Upper lobe of left lung (tissue), 6 donors: Measurements from ENCODE around the gene CDC45. TPM values are rescaled to one million over a fixed set of nuclear protein-coding genes. Genes with fewer than 3 reads are reported as not detected.

Experiments used
- ATAC-seq, 2 donors: fragments of 200-7000 bp; cut with Tn5 transposase; one replicate each; pipeline ENCODE4 v1.9.1; 2022; ENCODE audit warnings: mild to moderate bottlenecking in 2 of 2, moderate library complexity in 2 of 2; ENCODE audit not compliant: low FRiP score in 2 of 2
- DNase-seq, 2 donors: peaks; one replicate each; pipeline ENCODE4 v3.0.0-alpha.2; 2019 to 2020
- H3K27ac ChIP-seq, 4 donors: fragments of 200-600 bp; sonication (generic); one replicate each; pipeline ENCODE4 v1.5.1; 2016 to 2019
- H3K27me3 ChIP-seq, 4 donors: fragments of 200-600 bp; sonication (generic); one replicate each; pipeline ENCODE4 v1.5.1; 2017 to 2019
- H3K36me3 ChIP-seq, 4 donors: fragments of 200-600 bp; sonication (generic); one replicate each; pipeline ENCODE4 v1.5.1; 2016 to 2019
- H3K4me1 ChIP-seq, 4 donors: fragments of 200-600 bp; sonication (generic); one replicate each; pipeline ENCODE4 v1.5.1; 2018 to 2019
- H3K4me3 ChIP-seq, 4 donors: fragments of 200-600 bp; sonication (generic); one replicate each; pipeline ENCODE4 v1.5.1; 2017 to 2019; ENCODE audit warnings: mild to moderate bottlenecking in 2 of 4, moderate library complexity in 1 of 4
- H3K9me3 ChIP-seq, 4 donors: fragments of 200-600 bp; sonication (generic); one replicate each; pipeline ENCODE4 v1.5.1; 2018 to 2019
- EP300 ChIP-seq, 4 donors: sonication (generic); formaldehyde crosslinking; IDR thresholded peaks; one replicate each; pipeline ENCODE4 v1.5.1; 2017; ENCODE audit warnings: antibody characterized with exemption in 4 of 4, control low read depth in 2 of 4
- POLR2A ChIP-seq, 4 donors: fragments of 450-650 bp; IDR thresholded peaks; one replicate each; pipeline ENCODE4 v1.5.1; 2016 to 2017; ENCODE audit warnings: antibody characterized with exemption in 4 of 4, mild to moderate bottlenecking in 2 of 4
- POLR2AphosphoS5 ChIP-seq, 2 donors: sonication (generic); formaldehyde crosslinking; IDR thresholded peaks; one replicate each; pipeline ENCODE4 v1.5.1; 2017; ENCODE audit warnings: antibody characterized with exemption in 2 of 2
- WGBS, 2 donors: methylation state at CpG; one replicate each; pipeline ENCODE4 v1.1.5; 2017 to 2018; 5-methylcytosine and 5-hydroxymethylcytosine counted together
- total RNA-seq, 6 donors: library from RNA; depleted of rRNA in 4 of 6; stranded (reverse); fragments of >200 nt in 4 of 6; gene quantifications; one replicate each; pipeline versions ENCODE4 v1.1.0 to v1.2.1, GENCODE V29; 2016 to 2021
- TF ChIP-seq, protein P1 (sequence below), 6 experiments: fragments of 450-650 bp in 4 of 6; fragments of 200-600 bp in 2 of 6; sonication (generic) in 2 of 6; IDR thresholded peaks; one replicate each; pipeline ENCODE4 v1.5.1; 2016 to 2019; ENCODE audit warnings: antibody characterized with exemption in 6 of 6
- donor health status: DM: no; HTN: no; CAD: no; lungs with moderate emphysema.
- donor health status: DM: no; HTN: yes; CAD: no; lungs with severe emphysema.

CDC45 gene
- total RNA-seq, 6 donors from 2014 or later: 0.44 to 3.2 (median 1.8) TPM; not detected in 1

DNA sequence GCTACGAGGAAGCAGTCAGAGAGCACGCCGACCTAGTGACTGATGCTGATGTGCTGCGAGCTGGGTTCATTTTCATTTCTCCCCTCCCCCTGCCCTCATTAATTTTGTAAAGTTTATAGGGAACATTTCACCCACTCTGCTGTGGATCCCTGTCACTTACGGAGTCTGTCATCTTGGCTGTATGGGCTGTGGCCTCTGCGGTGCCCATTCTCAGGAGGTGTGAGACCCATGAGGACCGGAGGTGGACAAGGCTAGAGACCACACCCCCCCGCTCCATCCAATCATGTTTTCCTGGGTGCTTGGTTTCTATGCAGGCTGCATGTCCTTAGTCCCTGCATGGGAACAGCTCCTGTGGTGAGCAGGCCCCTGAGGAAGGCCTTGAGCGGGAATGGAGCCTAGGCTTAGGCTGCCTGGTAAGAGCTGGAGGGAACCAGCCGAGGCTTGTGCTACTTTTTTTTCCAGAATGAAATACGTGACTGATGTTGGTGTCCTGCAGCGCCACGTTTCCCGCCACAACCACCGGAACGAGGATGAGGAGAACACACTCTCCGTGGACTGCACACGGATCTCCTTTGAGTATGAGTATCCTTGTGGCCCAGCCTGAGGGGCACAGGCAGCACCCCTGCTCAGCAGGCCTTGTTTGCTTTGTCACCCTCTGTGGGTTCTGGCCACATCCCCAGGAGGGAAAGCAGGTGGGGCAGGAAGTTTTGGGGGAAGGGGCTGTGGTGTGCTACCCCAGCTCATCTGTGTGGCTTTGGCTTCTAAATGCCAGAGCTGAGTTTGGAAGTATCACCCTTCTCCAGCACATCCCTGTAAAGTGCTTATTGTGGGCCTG is 25.4 kb downstream of the CDC45 start:
- no peak for TF ChIP-seq POLR2A (IDR thresholded peaks at IDR 0.05)
- no peak for TF ChIP-seq EP300 (IDR thresholded peaks at IDR 0.05)
- TF ChIP-seq POLR2AphosphoS5 (IDR thresholded peaks at IDR 0.05): no peak
- TF ChIP-seq, protein P1, sequence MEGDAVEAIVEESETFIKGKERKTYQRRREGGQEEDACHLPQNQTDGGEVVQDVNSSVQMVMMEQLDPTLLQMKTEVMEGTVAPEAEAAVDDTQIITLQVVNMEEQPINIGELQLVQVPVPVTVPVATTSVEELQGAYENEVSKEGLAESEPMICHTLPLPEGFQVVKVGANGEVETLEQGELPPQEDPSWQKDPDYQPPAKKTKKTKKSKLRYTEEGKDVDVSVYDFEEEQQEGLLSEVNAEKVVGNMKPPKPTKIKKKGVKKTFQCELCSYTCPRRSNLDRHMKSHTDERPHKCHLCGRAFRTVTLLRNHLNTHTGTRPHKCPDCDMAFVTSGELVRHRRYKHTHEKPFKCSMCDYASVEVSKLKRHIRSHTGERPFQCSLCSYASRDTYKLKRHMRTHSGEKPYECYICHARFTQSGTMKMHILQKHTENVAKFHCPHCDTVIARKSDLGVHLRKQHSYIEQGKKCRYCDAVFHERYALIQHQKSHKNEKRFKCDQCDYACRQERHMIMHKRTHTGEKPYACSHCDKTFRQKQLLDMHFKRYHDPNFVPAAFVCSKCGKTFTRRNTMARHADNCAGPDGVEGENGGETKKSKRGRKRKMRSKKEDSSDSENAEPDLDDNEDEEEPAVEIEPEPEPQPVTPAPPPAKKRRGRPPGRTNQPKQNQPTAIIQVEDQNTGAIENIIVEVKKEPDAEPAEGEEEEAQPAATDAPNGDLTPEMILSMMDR (IDR thresholded peaks at IDR 0.05): no peak
- DNase-seq (no peak), ATAC-seq (no peak)
- no peaks in the 10 kb centered on the region for H3K36me3 ChIP-seq
- no peaks in the 10 kb centered on the region for H3K9me3 ChIP-seq
- no peaks in the 10 kb centered on the region for H3K4me1 ChIP-seq
- no peaks in the 10 kb centered on the region for H3K27me3 ChIP-seq
- H3K4me3 ChIP-seq: no peak overlapping the region
- WGBS, 2 donors: 84 to 95% methylated on average over 18 of the region's 18 CpGs
- H3K27ac ChIP-seq: no peak overlapping the region

GRCh38 chr22:19505735-19506126 is 26.0 kb downstream of the CDC45 start:
- no peak for DNase-seq
- no peaks in the 10 kb centered on the region for H3K4me1 ChIP-seq
- 92 to 93% methylated on average over 5 of the region's 5 CpGs for WGBS, 2 donors
- no peaks in the 10 kb centered on the region for H3K36me3 ChIP-seq
- no peak overlapping the region for H3K4me3 ChIP-seq
- H3K27me3 ChIP-seq: no peaks in the 10 kb centered on the region
- H3K9me3 ChIP-seq: no peaks in the 10 kb centered on the region
- TF ChIP-seq POLR2A (IDR thresholded peaks at IDR 0.05): no peak
- TF ChIP-seq, protein P1 (IDR thresholded peaks at IDR 0.05): no peak
- TF ChIP-seq EP300 (IDR thresholded peaks at IDR 0.05): no peak
- no peak for TF ChIP-seq POLR2AphosphoS5 (IDR thresholded peaks at IDR 0.05)
- ATAC-seq: no peak
- H3K27ac ChIP-seq: no peak overlapping the region

DNA sequence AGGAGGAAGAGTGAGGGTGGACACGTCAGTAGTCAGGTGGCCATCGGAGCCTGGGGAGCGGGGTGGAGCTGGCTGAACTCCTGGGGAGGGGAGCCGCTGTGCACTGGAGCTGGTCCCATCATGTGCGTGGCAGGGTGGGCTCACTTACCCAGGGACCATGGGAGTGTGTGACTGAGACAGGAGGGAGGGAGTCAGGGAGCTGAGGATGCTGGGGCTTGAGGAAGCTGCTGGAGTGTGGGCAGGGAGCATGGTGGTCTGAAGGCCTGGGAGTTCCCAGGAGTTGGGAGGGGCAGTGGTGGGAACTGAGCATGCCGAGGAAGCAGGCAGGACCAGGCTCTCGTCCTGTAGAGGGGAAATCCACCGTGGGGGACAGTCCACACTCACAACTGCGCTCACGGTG is 26.5 kb downstream of the CDC45 start:
- 88 to 89% methylated on average over 10 of the region's 10 CpGs for whole genome bisulfite sequencing, 2 donors
- TF ChIP-seq POLR2A (IDR thresholded peaks at IDR 0.05): no peak
- TF ChIP-seq POLR2AphosphoS5 (IDR thresholded peaks at IDR 0.05): no peak
- TF ChIP-seq EP300 (IDR thresholded peaks at IDR 0.05): no peak
- TF ChIP-seq, protein P1 (IDR thresholded peaks at IDR 0.05): no peak
- no peak for DNase-seq
- H3K27ac ChIP-seq: no peak overlapping the region
- ATAC-seq: no peak
- H3K36me3 ChIP-seq: no peaks in the 10 kb centered on the region
- H3K4me1 ChIP-seq: no peaks in the 10 kb centered on the region
- H3K4me3 ChIP-seq: no peak overlapping the region
- H3K27me3 ChIP-seq: no peaks in the 10 kb centered on the region
- H3K9me3 ChIP-seq: no peaks in the 10 kb centered on the region

DNA sequence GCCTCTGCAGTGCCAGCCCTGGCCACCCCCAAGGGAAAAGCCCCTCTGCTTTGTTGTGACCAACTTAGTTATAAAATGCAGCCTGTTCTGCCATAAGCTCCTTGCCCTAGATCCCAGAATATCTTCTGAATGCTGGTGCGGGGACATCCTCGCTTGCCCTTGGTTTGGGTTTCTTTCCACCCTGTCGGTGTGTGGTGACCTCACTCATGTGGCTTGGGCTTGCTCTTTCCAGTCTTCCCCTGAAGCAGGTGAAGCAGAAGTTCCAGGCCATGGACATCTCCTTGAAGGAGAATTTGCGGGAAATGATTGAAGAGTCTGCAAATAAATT is 27.8 kb downstream of the CDC45 start:
- TF ChIP-seq EP300 (IDR thresholded peaks at IDR 0.05): no peak
- TF ChIP-seq, protein P1 (IDR thresholded peaks at IDR 0.05): no peak
- no peak for TF ChIP-seq POLR2AphosphoS5 (IDR thresholded peaks at IDR 0.05)
- TF ChIP-seq POLR2A (IDR thresholded peaks at IDR 0.05): no peak
- DNase-seq (no peak), ATAC-seq (no peak)
- H3K4me1 ChIP-seq: no peaks in the 10 kb centered on the region
- no peak overlapping the region for H3K27ac ChIP-seq
- H3K4me3 ChIP-seq: no peak overlapping the region
- no peaks in the 10 kb centered on the region for H3K27me3 ChIP-seq
- WGBS, 2 donors: 93 to 98% methylated on average over 4 of the region's 4 CpGs
- H3K36me3 ChIP-seq: no peaks in the 10 kb centered on the region
- no peaks in the 10 kb centered on the region for H3K9me3 ChIP-seq
